GM12878 (cell line): ENCODE measurements around the gene DNAH3.

Experiments
- ESRRA ChIP-seq: IDR thresholded peaks from 2 replicates; pipeline ENCODE4 v1.6.1; 2012; ENCODE audit warnings: mild to moderate bottlenecking, low read length, improper control_type of control experiment
- ETV6 ChIP-seq, 2 experiments: fragments of 450-650 bp in 1 of 2; IDR thresholded peaks in 1 of 2; conservative IDR thresholded peaks in 1 of 2; 2 replicates each; pipeline ENCODE4 v1.6.1; 2014; ENCODE audit warnings: antibody characterized with exemption in 1 of 2, borderline replicate concordance in 1 of 2, low read depth in 1 of 2, mild to moderate bottlenecking in 1 of 2, moderate library complexity in 1 of 2
- JUND ChIP-seq: IDR thresholded peaks from 2 replicates; pipeline ENCODE4 v1.6.1; 2012; ENCODE audit warnings: low read depth, mild to moderate bottlenecking, low read length, improper control_type of control experiment, moderate library complexity
- NBN ChIP-seq: fragments of 450-650 bp; IDR thresholded peaks from 2 replicates; pipeline ENCODE4 v1.6.1; 2016
- POLR2AphosphoS5 ChIP-seq: IDR thresholded peaks from 2 replicates; pipeline ENCODE4 v1.6.1; 2011; ENCODE audit warnings: mild to moderate bottlenecking, low read length, inconsistent platforms
- RAD21 ChIP-seq: IDR thresholded peaks from 2 replicates; pipeline ENCODE4 v1.6.1; 2011; ENCODE audit warnings: mild to moderate bottlenecking, low read depth, low read length, moderate library complexity; ENCODE audit not compliant: insufficient read depth
- RCOR1 ChIP-seq: conservative IDR thresholded peaks from 2 replicates; pipeline ENCODE4 v1.6.1; 2012; ENCODE audit warnings: low read depth, low read length, improper control_type of control experiment
- RFX5 ChIP-seq: IDR thresholded peaks from 2 replicates; pipeline ENCODE4 v1.6.1; 2011; ENCODE audit warnings: low read depth, low read length, improper control_type of control experiment
- WRNIP1 ChIP-seq: IDR thresholded peaks from 2 replicates; pipeline ENCODE4 v1.6.1; 2011; ENCODE audit warnings: low read depth, low read length, improper control_type of control experiment, borderline replicate concordance
- ZBTB33 ChIP-seq: fragments of 450-650 bp; IDR thresholded peaks from 2 replicates; pipeline ENCODE4 v1.6.1; 2017; ENCODE audit warnings: mild to moderate bottlenecking
- ZBTB4 ChIP-seq: fragments of 450-650 bp; formaldehyde crosslinking; IDR thresholded peaks from 2 replicates; pipeline ENCODE4 v1.4.0; 2022; ENCODE audit warnings: mild to moderate bottlenecking, moderate library complexity

DNA sequence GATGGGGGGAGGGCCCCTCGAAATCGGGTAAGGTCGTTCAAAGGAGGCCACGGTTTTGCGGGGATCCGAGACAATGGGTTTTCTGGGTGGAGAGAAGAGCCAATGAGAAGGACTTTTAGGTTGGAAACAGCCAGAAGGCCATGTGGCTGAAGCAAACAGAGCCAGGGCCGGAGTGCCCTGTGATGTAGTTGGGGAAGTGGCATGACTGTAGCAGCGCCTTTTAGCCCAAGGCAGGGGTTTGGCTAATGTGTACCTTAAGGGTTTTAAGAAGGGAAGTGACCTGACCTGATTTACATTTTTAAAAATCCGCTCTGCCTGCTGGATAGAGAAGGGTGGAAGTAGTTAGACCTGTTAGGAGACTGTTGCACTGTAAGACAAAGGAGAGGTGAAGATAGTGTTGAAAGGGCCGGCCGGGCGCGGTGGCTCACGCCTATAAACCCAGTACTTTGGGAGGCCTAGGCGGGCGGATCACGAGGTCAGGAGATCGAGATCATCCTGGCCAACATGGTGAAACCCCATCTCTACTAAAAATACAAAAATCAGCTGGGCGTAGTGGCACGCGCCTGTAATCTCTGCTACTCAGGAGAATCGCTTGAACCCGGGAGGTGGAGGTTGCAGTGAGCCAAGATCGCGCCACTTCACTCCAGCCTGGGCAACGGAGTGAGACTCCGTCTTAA, 249.1 kb downstream of the DNAH3 start:
- TF ChIP-seq NBN = peak; percentile 12; the same call in 1 of the 2 replicates
- no peak for TF ChIP-seq RAD21
- TF ChIP-seq ESRRA = no peak
- TF ChIP-seq POLR2AphosphoS5 = no peak
- TF ChIP-seq JUND = no peak
- TF ChIP-seq RFX5 = no peak
- TF ChIP-seq ETV6 (conservative IDR thresholded peaks at IDR 0.05 in 1 of 2, IDR thresholded peaks at IDR 0.05 in 1 of 2; ENCODE audit: borderline replicate concordance in 1 of 2, low read depth in 1 of 2) = no peak
- TF ChIP-seq ZBTB4 (CRISPR knock-in tag) = no peak
- no peak for TF ChIP-seq WRNIP1
- 0 out of 2 replicates have a peak, but pooled peaks have one; percentile 35 for TF ChIP-seq ZBTB33
- no peak for TF ChIP-seq RCOR1
